MG63 (cell line): ENCODE measurements around the gene ABHD3. TPM values are rescaled to one million over a fixed set of nuclear protein-coding genes. Genes with fewer than 3 reads are reported as not detected.
"Not testable (repeated sequence)": the region's sequence is repeated elsewhere in the genome, so short reads cannot be mapped to it uniquely, and the experiment has no call there.

ENCODE experiments used
- DNase-seq: peaks from one replicate; pipeline ENCODE4 v3.0.0-alpha.2; 2020
- H3K27me3 ChIP-seq: fragments of 250-450 bp; sonication (Bioruptor Pico); 2 replicates; pipeline ENCODE4 v1.5.1; 2020; ENCODE audit warnings: mild to moderate bottlenecking, moderate library complexity
- H3K36me3 ChIP-seq: fragments of 250-450 bp; sonication (Bioruptor Pico); 2 replicates; pipeline ENCODE4 v1.5.1; 2020; ENCODE audit warnings: mild to moderate bottlenecking, moderate library complexity
- H3K4me3 ChIP-seq: fragments of 250-450 bp; sonication (Bioruptor Pico); 2 replicates; pipeline ENCODE4 v1.5.1; 2020; ENCODE audit warnings: mild to moderate bottlenecking, moderate library complexity
- H3K9me3 ChIP-seq: fragments of 250-450 bp; sonication (Bioruptor Pico); 2 replicates; pipeline ENCODE4 v1.5.1; 2020; ENCODE audit warnings: mild to moderate bottlenecking, moderate library complexity
- total RNA-seq: library from RNA; depleted of rRNA; stranded (reverse); fragments of >200 nt; shearing (Covaris generic); gene quantifications from 2 replicates; pipeline ENCODE4 v1.2.3, GENCODE V29; 2014; ENCODE audit warnings: low replicate concordance; rRNA removed

The ABHD3 gene
- total RNA-seq, 1 experiment from 2014 or later: 7.1 TPM

GRCh38 chr18:21621640-21622039 lies 82.9 kb downstream of the ABHD3 start:
- not testable (repeated sequence) for H3K4me3 ChIP-seq, DNase-seq, H3K9me3 ChIP-seq, H3K27me3 ChIP-seq
- peaks cover 64% of the 10 kb centered on the region for H3K36me3 ChIP-seq

DNA sequence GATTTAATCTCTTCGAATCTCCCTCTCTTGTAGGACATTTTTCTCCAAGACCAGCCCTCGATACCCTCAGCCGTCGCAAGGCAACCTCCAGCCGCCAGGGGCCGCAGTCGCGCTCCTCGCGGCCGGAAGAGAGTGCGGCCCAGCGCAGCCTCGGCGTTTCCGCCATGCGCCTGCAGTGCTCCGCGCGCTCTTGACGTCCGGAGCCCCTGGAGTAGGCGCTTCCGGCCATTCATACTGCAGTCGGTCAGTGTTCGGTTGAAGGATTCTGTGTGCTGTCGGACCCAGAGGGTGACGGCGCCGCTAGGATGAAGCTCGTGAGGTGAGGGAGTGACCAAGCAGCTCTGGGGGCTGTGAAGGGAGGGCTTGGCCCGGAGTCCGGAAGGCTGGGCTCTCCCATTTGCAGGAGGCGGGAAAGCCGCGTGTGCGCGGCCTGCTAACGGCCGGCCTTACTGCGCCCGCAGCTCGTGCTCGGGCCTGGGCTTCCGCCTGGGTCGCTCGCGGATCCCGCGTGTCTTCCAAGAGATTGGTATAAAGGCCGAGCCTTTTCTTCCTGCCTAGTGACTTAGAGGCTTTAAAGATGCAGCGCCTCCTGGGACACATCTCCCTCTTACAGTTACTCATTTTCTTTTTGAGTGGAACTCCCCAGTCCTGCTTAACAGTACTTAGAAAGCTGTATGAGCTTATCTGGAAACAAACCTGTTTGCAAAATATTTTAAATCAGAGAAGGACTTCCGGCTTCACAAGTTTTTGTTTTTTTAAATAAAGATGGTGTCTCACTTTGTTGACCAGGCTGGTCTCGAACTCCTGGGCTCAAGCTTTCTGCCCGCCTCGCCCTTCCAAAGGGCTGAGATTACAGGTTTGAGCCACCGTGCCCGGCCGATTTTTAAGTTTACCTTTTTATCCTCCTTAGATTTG lies 92.2 kb downstream of the ABHD3 start, which contains the start of gene SNRPD1:
TSS of gene SNRPD1 (plus strand) at position 190 of the 915 bp plus-strand sequence. CDS start at position 306, 116 bp downstream.
- DNase-seq: peak; percentile 89
- Histone ChIP-seq H3K27me3 (no peaks in the 10 kb centered on the region), H3K36me3 (peaks cover 43% of the 10 kb centered on the region), H3K9me3 (no peaks in the 10 kb centered on the region), H3K4me3 (peak within 1 kb of the TSS; percentile 71)

DNA sequence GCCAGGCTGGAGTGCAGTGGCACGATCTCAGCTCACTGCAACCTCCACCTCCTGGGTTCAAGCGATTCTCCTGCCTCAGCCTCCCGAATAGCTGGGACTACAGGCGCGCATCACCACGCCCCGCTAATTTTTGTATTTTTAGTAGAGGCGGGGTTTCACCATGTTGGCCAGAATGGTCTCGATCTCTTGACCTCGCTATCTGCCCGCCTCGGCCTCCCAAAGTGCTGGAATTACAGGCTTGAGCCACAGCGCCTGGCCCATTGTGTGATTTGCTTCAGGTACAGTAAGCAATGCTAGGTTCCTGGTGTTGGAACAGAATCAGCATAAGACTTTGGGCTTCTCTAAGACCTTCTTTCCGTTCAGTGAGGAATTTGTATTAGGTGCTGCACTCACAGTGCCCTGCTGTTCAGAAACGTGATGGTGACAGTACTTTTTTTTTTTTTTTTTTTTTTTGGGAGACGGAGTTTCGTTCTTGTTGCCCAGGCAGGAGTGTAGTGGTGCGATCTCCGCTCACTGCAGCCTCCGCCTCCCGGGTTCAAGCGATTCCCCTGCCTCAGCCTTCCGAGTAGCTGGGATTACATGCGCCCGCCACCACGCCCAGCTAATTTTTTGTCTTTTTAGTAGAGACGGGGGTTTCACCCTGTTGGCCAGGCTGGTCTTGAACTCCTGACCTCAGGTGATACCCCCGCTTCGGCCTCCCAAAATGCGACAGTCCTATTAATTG lies 93.0 kb downstream of the ABHD3 start:
- Histone ChIP-seq H3K36me3 (peaks cover 35% of the 10 kb centered on the region), H3K4me3 (peak overlapping the region; percentile 71)
- not testable (repeated sequence) for DNase-seq, H3K9me3 ChIP-seq, H3K27me3 ChIP-seq

GRCh38 chr18:21605213-21605612 lies 99.4 kb downstream of the ABHD3 start:
- Histone ChIP-seq H3K36me3 (peaks cover 1% of the 10 kb centered on the region; the same call in 1 of the 2 replicates), H3K27me3 (no peaks in the 10 kb centered on the region), H3K9me3 (no peaks in the 10 kb centered on the region), H3K4me3 (no peak overlapping the region)
- no peak for DNase-seq

DNA sequence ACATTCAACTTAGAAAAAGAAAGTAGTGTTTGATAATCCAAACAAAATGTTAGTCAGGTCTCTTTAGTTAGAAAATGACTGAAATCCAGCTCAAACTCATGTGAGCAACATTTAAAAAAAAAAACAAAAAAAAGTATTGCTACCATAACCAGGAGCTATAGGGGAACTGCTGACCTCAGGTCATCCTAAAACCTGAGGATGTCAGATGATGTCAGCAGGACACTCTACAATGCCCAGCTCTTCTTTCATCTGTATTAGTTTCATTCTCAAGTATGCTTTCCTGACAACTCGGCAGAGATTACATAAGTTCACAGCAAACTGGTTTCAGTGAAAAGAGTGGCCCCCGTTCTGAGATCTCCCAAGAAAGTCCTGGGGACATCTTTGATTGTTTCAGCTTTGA lies 99.9 kb downstream of the ABHD3 start:
- H3K27me3 ChIP-seq: no peaks in the 10 kb centered on the region
- H3K4me3 ChIP-seq: no peak overlapping the region
- no peaks in the 10 kb centered on the region for H3K9me3 ChIP-seq
- H3K36me3 ChIP-seq: peaks cover 2% of the 10 kb centered on the region; the same call in 1 of the 2 replicates
- DNase-seq: no peak

- H3K4me3 ChIP-seq: no peak overlapping the region
- H3K9me3 ChIP-seq: no peaks in the 10 kb centered on the region
- H3K27me3 ChIP-seq: no peaks in the 10 kb centered on the region
- peaks cover 2% of the 10 kb centered on the region; the same call in 1 of the 2 replicates for H3K36me3 ChIP-seq
- no peak for DNase-seq
These were observed 102.3 kb downstream of the ABHD3 start for GRCh38 chr18:21602299-21602587.

Other genes starting within 250 kb of the ABHD3 start
- 7.3 and 13.3 TPM in 2 replicates for gene ESCO1, start 104.1 kb downstream of the ABHD3 start, total RNA-seq
- 9.6 and 10.1 TPM in 2 replicates for gene SNRPD1, start 92.5 kb downstream of the ABHD3 start, total RNA-seq
- 19.9 and 24.8 TPM in 2 replicates for gene MIB1, start 36.0 kb upstream of the ABHD3 start, total RNA-seq